ENCODE results near the gene TIAL1.
"Not testable (repeated sequence)": the region's sequence is repeated elsewhere in the genome, so short reads cannot be mapped to it uniquely, and the experiment has no call there.

Gene TIAL1, protein sequence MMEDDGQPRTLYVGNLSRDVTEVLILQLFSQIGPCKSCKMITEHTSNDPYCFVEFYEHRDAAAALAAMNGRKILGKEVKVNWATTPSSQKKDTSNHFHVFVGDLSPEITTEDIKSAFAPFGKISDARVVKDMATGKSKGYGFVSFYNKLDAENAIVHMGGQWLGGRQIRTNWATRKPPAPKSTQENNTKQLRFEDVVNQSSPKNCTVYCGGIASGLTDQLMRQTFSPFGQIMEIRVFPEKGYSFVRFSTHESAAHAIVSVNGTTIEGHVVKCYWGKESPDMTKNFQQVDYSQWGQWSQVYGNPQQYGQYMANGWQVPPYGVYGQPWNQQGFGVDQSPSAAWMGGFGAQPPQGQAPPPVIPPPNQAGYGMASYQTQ

DNA sequence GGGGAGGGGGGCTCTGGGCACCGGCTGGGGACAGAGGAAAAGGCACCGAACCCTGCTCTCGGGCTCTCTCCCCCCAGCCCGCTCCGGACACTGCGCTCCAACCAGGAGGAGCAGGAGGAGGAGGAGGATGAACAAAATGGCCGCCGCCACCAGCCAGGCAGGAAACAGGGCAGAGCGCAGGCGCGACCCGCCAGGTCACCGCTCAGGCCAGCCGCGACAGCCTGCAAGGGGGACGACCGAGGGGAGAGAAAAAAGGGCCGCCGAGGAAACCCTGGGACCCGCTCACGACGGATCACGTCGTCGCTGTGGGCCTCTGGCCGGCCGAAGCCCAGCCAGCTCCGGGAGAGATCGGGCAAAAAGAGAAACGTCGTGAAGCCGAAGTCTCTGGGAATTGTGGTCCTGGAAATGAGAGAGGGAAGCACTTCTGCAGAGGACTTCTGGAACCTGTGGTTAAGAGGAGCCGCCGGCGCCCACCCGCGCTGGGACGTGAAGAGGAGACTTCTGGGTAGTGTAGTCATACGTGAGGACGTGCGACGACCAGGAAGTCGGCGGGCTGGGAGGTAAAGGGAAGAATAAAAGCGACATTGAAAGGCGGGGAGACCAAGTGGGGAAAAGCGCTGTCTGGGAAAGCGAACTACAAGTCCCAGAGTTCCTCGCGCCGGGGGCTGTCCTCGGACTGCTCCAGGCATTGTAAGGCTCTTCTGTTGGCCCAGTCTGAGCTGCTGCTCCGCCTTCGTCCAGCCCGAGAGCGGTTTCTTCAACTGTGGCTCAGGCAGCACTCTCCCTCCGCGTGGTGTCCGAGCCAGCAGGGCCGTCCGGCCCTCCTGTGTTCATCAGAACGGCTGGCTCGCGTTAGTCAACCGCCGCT, at the start of gene TIAL1:
Gene TIAL1 (minus strand): TSS at position 428 of the 868 bp plus-strand sequence. CDS start 499 bp downstream, outside the sequence.
- peak; percentile 90 to 100 (median 98) for DNase-seq

DNA sequence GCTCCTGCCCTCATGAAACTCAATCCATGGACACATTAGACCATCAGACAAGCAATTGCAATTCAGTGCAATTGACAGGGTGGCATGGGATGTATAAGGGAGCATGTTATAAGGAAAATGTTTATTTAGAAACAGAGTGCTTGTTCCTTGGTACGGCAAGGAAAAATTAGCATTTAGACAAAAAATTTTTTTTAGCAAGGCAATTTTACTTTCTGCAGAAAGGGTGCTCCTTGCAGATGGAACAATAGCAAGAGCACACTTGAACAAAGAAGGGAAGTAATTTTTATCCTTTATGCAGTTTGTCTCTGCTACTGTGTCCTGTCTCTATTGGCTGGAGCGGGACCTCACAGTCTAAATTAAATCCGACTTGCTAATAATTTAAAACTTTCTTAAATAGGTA, 48.2 kb upstream of the TIAL1 start:
- no peak for DNase-seq

DNA sequence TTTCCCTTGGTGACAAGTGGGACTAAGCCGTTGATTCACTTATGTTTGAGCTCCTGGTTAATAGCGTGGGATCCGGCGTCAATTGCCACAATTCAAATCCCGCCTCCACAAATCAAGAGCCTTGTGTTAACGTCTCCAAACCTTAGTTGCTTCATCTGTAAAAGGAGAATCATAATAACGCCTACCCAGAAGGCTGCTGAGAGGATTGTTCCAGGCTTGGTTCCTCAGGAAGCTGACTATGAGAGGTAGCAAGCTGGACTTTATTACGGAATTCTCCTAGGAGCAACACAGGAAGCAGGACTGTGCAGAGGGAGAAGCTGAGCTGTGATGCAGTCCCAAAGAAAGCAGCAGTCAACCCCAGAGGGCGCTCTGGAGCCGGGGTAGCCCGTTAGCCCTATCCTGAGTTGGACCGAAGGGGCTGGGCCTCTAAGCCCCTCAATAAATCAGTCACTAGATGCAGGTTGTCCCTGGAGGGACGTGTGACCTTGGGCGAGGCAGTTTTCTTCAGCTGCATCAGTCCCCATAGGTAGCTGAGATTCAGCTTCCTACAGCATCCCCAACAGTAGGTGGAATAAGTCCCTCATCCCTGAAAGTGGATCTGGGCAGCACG, 47.5 kb upstream of the TIAL1 start:
- peak in 2 of 51 donors; percentile 9 to 58 for DNase-seq

DNA sequence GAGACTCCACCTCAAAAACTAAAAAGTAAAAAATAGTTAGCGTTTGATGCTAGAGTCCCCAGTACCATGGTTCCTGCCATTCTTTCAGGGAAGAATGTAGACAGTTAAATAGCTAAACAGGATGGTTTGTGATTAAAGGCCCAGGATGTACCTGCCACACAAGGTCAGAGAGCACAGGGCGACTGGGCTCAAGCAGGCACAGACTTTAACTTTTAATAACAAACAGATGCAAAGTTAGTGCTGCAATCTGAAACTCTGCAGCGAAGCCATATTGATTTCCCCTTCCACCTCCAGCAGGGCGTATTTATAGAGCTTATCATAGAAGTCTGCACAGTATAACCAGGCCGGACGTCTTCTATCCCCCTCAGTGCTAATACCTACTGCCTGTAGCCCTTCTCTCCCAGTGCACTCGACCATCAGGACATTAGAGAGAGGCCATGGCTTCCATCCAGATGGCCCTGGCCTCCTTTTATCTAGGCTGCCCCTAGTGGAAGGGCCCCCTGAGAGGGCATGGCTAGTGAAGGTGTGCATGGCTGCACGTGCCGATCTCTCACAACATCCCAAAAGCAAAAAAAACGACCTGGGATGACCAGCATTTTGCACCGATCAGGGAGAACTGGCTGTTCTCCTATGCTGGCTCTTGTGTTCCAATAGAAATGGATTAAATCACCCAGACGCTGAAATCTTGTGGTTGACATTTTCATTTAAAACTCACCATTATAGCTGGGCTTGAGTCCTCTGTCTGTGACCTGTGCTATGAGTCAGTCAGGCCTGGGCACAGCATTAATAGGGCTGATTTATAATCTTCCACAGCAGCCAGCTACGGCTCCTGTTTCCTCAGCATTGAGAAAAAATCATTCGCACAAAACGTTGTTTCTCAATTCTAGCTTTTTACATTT, 46.8 kb upstream of the TIAL1 start:
- no peak for DNase-seq

DNA sequence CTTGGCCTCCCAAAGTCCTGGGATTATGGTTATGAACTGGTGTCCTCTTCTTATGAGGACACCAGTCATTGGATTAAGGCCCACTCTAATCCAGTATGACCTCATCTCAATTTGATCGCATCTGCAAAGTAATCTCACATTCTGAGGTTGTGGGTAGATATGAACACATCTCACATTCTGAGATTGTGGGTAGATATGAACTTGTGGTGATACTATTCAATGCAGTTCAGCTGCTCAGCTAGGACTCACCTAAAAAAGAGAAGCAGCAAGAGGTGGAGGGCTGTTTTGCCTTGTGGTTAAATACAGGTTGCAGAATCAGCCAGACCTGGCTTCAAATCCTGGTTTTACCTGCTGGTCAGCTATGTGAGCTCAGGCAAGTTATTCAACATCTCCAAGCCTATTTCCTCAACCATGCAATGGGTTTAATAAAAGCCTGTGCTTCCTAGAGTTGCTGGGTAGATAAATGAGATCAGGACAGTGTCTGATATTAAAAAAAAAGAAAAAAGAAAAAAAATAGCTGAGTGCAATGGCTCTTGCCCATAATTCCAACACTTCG, 45.9 kb upstream of the TIAL1 start:
- DNase-seq = no peak

DNA sequence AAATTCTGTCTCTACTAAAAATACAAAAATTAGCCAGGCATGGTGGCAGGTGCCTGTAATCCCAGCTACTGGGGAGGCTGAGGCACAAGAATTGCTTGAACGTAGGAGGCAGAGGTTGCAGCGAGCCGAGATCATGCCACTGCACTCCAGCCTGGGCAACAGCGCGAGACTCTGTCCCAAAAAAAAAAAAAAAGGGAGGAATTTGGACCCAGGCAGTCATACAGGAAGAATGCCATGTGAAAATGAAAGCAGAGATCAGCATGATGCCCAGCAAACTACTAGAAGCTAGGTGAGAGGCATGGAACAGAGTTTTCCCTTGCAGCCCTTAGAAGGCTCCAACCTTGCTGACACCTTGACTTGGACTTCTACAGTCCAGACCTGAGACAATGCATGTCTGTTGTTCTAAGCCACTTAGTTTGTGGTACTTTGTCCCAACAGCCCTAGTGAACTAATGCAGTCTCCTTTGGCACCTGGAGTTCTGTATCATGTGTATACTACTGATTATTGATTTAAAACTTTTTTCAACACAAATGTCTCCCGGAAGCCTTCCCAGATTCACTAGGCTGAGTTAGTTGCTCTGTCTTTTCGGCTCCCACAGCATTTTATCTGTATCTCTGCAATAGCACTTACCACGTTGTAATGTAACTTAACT, 44.2 kb upstream of the TIAL1 start:
- no peak for DNase-seq

DNA sequence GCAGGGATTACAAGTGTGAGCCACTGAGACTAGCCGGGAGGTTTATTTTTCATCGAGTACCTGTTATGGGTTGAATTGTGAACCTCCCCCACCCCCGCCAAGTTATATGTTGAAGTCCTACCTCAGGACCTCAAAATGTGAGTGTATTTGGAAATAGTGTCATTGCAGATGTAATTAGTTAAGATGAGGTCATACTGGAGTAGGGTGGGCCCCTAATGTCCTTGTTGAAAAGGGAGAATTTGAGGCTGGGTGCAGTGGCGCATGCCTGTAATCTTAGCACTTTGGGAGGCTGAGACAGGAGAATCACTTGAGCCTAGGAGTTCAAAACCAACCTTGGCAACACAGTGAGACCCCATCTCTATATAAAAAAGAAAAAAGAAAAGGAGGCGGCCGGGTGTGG, 43.6 kb upstream of the TIAL1 start:
- DNase-seq = no peak

DNA sequence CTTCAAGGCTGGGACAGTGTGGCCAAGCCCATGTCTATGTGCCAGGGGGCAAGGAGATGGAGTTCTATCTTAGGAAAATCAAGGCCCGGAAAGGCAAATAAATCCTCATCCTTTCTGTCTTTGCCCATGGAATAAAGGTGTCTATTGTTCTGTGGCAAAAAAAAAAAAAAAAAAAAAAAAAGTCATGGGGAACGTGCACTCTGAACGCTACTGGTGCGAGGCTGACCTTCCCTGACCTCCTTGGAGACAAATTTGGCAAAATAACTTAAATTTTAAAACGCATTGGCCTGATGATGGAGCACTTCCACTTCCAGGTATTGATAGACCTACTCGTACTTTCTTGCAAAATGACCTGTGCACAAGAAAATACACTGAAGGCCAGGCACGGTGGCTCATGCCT, 42.2 kb upstream of the TIAL1 start:
- DNase-seq = no peak

DNA sequence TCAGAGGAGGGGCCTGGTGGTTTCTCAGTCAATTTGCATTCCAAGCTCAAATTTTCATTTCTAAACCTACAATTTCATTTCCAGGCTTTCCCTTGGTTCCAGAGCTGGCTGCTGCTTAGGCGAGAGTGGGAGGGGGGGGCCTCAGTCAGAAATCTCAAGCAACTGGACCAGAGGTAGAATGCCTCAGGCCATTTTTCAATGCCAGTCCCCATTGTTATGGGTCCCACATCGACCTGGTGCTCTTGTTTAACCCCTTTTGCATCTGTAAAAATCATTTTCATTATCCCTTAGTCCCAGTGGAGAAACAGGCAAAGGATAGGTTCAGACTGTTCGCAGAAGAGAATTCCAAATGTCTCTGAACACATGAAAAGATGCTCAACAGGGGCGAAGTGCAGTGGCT, 40.9 kb upstream of the TIAL1 start:
- no peak for DNase-seq

DNA sequence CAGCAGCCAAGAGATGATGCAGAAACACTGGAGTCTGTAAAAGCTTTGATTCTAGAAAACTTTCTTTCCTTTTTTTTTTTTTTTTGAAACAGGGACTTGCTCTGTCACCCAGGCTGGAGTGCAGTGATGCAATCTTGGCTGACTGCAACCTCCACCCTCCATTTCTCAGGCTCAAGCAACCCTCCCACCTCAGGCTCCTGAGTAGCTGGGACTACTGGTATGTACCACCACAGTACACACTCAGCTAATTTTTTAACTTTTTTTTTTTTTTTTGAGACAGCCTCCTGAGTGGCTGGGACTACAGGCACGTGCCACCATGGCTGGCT, 37.4 kb upstream of the TIAL1 start:
- DNase-seq = peak in 11 of 51 donors; percentile 10 to 66 (median 42)

DNA sequence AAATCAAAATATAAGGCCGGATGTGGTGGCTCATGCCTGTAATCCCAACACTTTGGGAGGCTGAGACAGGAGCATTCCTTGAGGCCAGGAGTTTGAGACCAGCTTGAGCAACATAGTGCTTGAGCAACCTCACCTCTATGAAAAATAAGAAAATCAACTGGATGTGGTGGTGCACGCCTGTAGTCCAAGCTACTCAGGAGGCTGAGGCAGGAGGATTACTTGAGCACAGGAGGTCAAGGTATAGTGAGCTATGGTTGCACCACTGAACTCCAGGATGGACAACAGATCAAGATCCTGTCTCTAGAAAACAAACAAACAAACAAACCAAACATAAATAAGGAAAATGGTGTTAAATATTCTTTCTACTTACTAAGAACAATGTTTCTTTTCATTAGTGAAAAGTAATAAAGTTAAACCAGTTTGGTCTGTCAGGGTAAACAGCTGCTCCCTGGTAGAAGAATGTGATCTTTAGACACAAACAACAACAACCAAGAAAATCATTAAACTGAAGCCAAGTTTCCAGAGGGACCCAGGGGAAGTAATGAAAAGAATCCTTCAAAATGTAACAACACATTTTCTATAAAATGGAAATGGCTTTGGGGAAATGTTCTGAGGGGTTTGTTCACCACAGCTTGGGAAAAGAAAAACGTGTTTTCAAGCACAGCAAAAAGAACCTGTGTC, 36.9 kb upstream of the TIAL1 start:
- peak in 2 of 51 donors; percentile 22 to 33 for DNase-seq

DNA sequence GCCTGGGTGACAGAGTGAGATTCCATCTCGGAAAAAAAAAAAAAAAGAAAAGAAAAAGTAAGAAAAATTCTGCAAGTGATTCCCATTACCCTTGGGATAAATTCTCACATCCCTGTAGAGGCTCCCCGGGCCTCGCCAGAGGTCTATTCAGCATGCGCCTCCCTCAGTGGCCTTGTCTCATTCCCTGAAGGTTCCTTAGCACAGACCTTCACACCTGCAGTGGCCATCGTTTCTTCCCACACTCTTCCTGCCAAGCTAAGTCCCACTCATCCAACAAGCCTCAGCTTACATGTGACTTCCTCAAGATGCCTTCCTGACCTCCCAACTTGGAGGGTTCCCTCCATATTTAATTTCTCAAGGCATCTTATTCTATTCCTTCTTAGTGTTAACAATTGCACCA, 33.5 kb upstream of the TIAL1 start:
- no peak for DNase-seq

DNA sequence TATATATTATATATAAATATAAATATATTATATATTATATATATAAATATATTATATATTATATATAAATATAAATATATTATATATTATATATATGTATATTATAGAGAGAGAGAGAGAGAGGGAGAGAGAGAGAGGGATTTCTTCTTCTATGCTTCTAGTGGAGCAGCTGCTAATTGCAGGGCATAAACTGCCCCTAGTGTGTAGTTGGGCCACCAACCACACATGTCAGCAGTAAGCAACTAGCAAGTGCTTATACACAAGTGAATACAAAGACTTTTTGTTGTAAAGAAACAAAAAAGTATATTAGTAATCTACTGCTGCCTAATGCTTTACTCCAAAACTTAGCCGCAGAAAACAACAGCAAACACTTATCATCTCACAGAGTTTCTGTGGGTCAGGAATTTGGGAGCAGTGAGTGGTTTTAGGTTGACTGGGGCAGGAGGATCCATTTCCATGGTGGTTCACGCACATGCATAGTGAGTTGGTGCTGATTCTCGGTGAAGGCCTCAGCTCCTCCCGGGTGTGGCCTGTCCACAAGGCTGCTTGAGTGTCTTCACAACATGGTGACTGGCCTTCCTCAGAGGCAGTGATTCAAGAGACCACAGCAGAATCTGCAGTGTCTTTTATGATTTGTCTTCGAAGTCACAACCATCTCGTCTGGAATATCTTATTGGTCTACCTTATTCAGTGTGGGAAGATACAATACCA, 29.0 kb upstream of the TIAL1 start:
- DNase-seq = no peak

DNA sequence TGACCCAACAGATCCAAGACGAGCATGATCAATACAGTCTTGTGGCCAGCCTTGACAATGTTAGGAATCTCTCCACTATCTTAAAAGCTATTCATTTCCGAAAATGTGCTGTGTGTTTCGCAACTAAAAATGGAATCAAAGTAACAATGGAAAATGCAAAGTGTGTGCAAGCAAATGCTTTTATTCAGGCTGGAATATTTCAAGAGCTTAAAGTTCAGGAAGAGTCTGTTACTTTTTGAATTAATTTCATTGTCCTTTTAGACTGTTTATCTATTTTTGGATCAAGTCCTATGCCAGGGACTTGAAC, 24.3 kb upstream of the TIAL1 start:
- no peak for DNase-seq

DNA sequence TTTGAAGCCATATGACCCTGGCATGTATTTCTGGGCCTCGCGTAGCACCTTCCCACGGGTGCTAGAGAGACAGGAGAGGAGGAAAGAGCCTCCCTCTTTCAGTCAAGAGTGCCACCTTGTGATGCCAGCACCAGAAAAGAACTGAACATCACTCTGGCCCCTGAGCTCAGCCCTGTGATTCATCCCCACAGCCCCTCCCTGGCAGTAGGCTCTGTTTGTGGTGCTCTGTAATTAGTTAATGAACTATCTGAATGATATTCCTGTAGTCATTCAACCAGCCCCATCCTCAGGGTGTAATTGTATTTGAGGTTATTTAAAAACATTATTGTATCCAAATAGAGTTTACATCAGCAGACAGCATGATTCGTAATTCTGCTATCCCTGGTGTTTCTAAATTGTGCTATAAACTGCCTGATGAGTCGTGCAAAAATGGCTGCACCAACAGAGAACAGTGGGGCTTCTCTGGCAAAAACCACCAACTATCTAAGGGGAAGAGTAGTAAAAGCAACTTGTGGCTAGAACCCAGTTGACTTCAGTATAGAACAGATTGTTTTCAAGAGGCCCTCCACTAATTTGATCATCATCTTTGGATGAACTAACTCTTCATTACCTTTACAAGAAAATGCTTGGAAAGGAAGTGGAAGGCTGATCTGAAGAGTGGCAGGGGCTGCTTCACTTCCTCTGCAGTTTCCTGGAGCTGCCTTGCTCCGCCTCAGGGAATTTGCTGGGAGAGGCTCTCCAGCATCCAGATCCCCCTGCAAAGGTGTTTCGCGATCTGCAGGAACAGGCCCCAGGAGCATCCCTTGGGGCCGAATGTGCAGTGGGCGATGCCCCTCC, 23.7 kb upstream of the TIAL1 start:
- peak in 3 of 51 donors; percentile 15 to 20 (median 19) for DNase-seq

DNA sequence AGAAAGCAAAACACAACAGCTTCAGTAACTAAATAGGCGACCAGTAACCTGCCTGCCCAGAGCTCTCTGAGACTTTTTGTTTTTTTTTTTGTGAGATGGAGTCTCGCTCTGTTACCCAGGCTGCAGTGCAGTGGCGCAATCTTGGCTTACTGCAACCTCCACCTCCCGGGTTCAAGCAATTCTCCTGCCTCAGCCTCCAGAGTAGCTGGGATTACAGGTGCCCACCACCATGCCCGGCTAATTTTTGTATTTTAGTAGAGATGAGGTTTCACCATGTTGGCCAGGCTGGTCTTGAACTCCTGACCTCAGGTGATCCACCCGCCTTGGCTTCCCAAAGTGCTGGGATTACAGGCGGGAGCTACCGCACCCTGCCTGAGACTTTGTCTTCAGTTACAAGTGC, 23.0 kb upstream of the TIAL1 start:
- DNase-seq = not testable (repeated sequence)

DNA sequence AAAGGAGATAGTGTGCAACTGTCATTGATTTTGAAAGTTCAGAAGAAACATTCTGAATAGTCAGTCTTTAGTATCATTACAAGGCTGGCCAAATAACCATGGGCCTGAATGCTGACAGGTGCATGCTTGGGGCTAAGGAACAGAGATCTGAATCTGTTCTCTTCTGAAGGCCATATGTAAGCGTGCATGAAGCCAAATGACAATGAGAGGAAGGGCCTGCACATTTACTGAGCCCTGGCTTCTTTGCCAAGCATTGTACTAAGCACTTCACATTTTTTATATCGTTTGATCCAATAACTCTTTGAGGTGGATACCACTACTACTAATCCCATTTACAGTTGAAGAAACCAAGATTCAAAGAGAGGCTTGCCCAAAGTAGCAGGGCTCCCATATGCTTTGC, 22.5 kb upstream of the TIAL1 start:
- no peak for DNase-seq

DNA sequence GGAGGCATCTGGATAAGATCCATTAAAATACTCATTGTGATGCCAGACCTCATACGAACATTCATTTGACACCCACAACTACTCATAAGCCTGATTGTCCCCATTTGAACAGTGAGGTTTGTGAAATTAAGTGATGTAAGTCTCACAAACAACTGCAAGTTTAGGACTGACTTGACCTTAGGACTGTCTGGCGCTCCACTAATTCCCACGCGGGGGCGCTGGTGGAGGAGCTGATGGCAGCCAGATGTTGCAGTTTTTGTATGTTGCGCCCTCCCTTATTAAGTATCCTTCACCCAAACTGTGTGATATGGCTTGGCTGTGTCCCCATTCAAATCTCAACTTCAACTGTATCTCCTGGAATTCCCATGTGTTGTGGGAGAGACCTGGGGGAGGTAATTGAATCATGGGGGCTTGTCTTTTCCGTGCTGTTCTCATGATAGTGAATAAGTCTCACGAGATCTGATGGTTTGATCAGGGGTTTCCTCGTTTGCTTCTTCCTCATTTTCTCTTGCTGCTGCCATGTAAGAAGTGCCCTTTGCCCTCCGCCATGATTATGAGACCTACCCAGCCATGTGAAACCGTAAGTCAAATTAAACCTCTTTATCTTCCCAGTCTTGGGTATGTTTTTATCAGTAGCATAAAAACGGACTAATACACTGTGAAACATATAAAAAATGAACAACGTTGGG, 20.3 kb upstream of the TIAL1 start:
- DNase-seq = no peak

Measured in hypothalamus (tissue), 51 donors.